ENCODE measurements around the gene CCNG2.

DNA sequence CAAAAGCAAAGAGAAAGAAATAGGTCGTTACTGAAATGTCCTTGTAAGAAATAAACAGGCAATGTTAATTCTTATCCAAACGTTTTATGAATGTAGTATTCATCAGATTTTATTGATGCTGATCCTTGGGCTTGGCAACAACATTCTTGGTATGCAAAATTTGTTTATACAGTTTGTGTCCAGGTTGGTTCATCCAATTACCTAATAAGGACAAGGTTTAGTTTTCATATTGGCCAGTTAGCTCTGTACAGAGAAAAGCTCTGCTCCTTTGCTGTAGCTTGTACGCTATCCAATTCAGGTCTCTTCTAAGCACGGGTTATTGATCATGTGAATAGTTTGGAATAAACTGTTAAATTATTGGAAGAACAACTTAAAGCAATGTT lies 14.4 kb upstream of the CCNG2 start:
- no peak for TF ChIP-seq CTCF (IDR thresholded peaks at IDR 0.05)
- no peak for TF ChIP-seq POLR2A (IDR thresholded peaks at IDR 0.05)

All from esophagus squamous epithelium (tissue), 4 donors.